Measurements from ENCODE around the gene IQSEC1. TPM values are rescaled to one million over a fixed set of nuclear protein-coding genes. Genes with fewer than 3 reads are reported as not detected.

IQSEC1 gene
- total RNA-seq, 1 donor from 2014 or later = 55.2 TPM

- no peak for DNase-seq (ENCODE audit: low spot score)
These were observed 12.6 kb upstream of the IQSEC1 start for GRCh38 chr3:13085846-13086179.

DNA sequence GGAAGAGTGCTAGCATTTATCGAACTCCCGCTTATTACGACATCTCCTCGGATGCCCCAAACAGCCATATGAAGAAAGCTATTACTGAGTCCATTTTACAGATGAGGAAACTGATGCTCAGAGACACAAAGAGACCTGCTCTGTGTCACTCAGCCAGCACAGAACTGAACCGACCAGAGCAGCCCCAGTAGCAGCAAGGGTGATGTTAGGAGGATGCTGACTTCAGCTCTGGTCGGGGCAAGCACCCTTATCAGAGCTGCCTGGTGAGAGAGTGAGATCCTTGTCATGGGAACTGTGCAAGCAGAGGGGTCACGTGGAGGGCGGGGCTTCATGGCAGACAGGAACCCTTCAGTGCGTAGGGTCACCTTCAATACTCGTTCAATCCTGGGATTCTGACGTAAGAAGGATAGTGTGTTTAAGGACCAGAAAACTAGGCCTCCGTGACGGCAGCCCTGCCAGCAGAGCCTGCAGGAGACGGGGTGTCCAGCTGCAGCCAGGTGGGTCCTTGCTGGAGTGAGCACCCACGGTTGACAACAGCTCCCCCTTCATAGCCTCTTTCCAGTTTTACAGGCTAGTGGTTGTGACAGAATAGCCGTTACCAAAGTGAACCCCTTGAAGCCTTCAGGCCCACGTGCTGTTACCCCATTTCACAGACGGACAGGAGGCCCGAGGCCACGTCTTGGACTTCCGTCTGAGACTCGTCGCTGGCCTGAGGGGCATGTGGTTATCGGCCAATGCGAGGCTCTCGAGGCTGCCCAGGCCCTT lies 12.0 kb upstream of the IQSEC1 start:
- no peak for DNase-seq (ENCODE audit: low spot score)

GRCh38 chr3:13083898-13084297 lies 10.7 kb upstream of the IQSEC1 start:
- no peak for DNase-seq (ENCODE audit: low spot score)

- no peak for DNase-seq (ENCODE audit: low spot score)
These were observed 10.0 kb upstream of the IQSEC1 start for GRCh38 chr3:13083254-13083653.

GRCh38 chr3:13082677-13083076 lies 9.4 kb upstream of the IQSEC1 start:
- no peak for DNase-seq (ENCODE audit: low spot score)

GRCh38 chr3:13081603-13082360 lies 8.6 kb upstream of the IQSEC1 start:
- DNase-seq (ENCODE audit: low spot score) = no peak

DNA sequence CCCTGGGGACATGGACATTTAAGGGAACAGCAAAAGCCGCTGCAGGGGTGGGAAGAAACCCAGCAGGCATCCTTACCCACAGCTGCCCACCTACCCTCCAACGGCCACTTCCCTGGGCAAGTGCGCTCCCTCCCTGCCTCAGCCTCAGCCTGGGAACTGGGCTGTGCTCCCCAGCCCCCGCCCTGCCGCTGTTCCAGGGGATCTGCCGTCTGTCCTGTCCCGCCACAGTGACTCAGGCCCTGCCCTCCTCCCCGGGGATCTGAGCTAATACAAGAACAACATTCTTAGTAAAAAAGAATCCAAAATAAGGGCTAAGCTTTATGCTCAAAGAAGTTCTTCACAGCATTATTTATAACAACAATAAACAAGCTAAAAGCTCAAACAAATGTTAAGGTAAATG lies 7.4 kb upstream of the IQSEC1 start:
- DNase-seq (ENCODE audit: low spot score) = no peak

GRCh38 chr3:13080026-13080425 lies 6.8 kb upstream of the IQSEC1 start:
- DNase-seq (ENCODE audit: low spot score) = no peak

- DNase-seq (ENCODE audit: low spot score) = no peak
These were observed 6.3 kb upstream of the IQSEC1 start for GRCh38 chr3:13079510-13079909.

GRCh38 chr3:13079051-13079450 lies 5.8 kb upstream of the IQSEC1 start:
- DNase-seq (ENCODE audit: low spot score) = no peak

- no peak for DNase-seq (ENCODE audit: low spot score)
These were observed 5.1 kb upstream of the IQSEC1 start for GRCh38 chr3:13078163-13078905.

GRCh38 chr3:13077431-13078162 lies 4.4 kb upstream of the IQSEC1 start:
- DNase-seq (ENCODE audit: low spot score) = no peak

- DNase-seq (ENCODE audit: low spot score) = no peak
These were observed 2.9 kb upstream of the IQSEC1 start for GRCh38 chr3:13075986-13076654.

DNA sequence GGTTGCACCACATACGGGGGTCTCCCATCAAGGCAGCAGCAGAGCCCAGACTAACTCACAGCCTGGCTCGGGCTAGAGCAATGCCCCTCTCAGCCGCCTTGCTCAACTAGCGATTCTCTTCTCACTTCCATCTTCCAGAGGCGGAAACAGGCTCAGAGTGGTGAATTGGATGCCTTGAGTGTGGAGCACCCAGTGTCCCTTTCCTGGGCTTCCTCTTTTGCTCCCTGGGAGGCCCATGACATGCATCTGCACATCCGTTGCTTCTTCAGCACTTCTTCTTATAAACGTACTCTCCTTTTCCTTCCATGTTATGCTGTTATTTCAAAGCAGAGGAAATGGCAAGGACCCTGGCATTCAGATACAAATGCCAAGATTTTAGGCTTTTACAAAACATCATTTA lies 2.1 kb upstream of the IQSEC1 start:
- no peak for DNase-seq (ENCODE audit: low spot score)

- no peak for DNase-seq (ENCODE audit: low spot score)
These were observed 762 bp upstream of the IQSEC1 start for GRCh38 chr3:13074006-13074375.

GRCh38 chr3:13072600-13073325 lies 466 bp downstream of the IQSEC1 start:
- DNase-seq (ENCODE audit: low spot score) = no peak

- no peak for DNase-seq (ENCODE audit: low spot score)
These were observed 1.0 kb downstream of the IQSEC1 start for GRCh38 chr3:13072239-13072599.

DNA sequence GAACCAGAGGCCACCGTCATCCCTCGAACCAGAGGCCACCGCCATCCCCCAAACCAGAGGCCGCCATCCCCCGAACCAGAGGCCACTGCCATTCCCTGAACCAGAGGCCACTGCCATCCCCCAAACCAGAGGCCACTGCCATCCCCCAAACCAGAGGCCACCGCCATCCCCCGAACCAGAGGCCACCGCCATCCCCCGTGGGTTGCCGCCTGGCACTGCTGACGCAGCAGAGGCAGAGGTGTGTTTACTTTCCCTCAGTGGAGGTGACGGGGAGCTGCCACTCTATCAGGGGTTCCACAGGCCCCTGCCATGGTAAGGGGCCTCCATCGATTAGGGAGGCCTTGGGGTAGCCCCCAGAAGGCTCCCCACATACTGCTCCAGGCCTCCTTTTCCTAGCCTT lies 1.5 kb downstream of the IQSEC1 start:
- no peak for DNase-seq (ENCODE audit: low spot score)

DNA sequence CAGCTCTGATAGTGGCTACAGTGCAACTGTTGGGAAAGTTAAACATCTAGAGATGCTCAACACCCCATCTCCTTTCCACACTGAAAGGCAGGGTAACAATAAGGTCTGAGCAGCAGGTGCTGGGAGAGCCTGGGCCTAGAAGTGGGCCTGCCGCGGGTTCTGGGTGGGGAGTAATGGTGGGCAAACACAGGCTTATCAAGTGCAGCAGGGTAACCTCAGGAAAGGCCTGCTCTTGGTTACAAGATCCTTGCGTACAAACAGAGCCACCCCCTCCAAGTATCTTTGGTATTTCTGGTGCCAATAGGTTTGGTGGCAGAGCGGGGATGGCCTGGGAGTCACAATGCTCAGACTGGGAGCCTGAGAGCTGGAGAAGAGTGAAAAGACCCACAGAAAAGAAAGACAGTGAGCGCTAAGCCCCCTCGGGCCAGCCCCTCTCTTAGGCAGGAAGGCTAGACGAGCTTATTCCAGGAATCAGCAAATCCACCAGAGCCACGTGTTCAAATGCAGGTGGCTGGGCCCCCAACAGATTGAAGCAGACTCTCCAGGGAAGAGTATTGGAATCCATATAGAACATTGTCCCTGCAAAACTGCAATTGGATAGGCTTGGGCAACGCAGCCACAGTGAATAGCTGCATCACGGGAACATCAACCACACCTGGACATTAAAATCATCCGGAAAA lies 2.7 kb downstream of the IQSEC1 start:
- DNase-seq (ENCODE audit: low spot score) = no peak

GRCh38 chr3:13069495-13069894 lies 3.7 kb downstream of the IQSEC1 start:
- no peak for DNase-seq (ENCODE audit: low spot score)
